Heart left ventricle (tissue), 13 donors: ENCODE results near the gene PRDM11.

ENCODE experiments used
- POLR2A ChIP-seq, 2 donors: fragments of 450-650 bp; IDR thresholded peaks; one replicate each; pipeline ENCODE4 v1.6.1; 2017; ENCODE audit warnings: antibody characterized with exemption in 2 of 2, mild to moderate bottlenecking in 2 of 2, moderate library complexity in 2 of 2
- TF ChIP-seq, protein P1 (sequence below), 12 donors: fragments of 200-600 bp; sonication (generic) in 4 of 12; IDR thresholded peaks; one replicate each; pipeline versions ENCODE4 v1.5.0 to v1.8.0; 2018 to 2022; ENCODE audit warnings: antibody characterized with exemption in 12 of 12, mild to moderate bottlenecking in 5 of 12
- donor health status: ischemic (EF 13 %, LVEDD 7.1; RV severe dilation, severe dysfunction).
- donor health status: DM: no; HTN: yes; CAD: no.
- donor health status: DM: no; HTN: no; CAD: no.
- donor health status: ischemic (EF 25% LVEDD 6.9; RV normal size, moderate dysfunction).
- donor health status: ischemic (EF 25% LVEDD 5.7; RV mildly dilated, moderate dysfunction).
- donor health status: ischemic (EF 35%, LVEDD 5.7; RV mildly dilated, moderate dysfunction).
- donor health status: nonischemic (EF 11% LVEDD 7.7; RV severe dilation, severe dysfunction).
- donor health status: DM: yes; HTN: yes; CAD: no.
- donor health status: PGD.
- donor health status: ischemic (EF 29% LVEDD 5.4; RV normal size, mild dysfunction).
- donor health status: nonischemic (EF 23%, LVEDD 6.1; RV moderate dilation, normal function).

DNA sequence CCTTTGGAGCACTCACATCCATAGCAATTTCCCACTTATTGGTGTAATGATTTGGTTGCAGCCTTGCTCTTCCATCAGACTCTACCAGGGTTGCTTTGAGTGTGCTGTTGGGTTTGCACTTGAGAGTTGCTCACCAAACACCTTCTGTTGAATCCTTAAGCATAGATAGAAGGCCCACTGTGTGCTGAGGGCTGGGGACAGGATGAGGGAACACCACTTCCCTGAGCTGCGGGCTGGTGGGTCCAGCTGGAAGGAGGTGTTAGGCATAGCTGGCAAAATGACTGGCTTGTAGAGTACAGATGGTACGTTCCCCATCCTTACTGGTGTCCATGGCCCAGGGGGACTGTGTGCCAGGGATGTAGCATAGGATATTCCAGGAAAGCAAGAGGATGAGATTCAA is 3.9 kb downstream of the PRDM11 start:
- TF ChIP-seq, protein P1, sequence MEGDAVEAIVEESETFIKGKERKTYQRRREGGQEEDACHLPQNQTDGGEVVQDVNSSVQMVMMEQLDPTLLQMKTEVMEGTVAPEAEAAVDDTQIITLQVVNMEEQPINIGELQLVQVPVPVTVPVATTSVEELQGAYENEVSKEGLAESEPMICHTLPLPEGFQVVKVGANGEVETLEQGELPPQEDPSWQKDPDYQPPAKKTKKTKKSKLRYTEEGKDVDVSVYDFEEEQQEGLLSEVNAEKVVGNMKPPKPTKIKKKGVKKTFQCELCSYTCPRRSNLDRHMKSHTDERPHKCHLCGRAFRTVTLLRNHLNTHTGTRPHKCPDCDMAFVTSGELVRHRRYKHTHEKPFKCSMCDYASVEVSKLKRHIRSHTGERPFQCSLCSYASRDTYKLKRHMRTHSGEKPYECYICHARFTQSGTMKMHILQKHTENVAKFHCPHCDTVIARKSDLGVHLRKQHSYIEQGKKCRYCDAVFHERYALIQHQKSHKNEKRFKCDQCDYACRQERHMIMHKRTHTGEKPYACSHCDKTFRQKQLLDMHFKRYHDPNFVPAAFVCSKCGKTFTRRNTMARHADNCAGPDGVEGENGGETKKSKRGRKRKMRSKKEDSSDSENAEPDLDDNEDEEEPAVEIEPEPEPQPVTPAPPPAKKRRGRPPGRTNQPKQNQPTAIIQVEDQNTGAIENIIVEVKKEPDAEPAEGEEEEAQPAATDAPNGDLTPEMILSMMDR (IDR thresholded peaks at IDR 0.05): no peak
- TF ChIP-seq POLR2A (IDR thresholded peaks at IDR 0.05): no peak
